DMS114 treated with DMSO at 0.1 percent for 48 hours (cell line): Measurements from ENCODE around the gene EPN2.

Source experiments
- DNase-seq: peaks from one replicate; lab custom pipeline; 2025; ENCODE audit not compliant: unreplicated experiment; lab: John Stamatoyannopoulos, UW

EPN2 gene

DNA sequence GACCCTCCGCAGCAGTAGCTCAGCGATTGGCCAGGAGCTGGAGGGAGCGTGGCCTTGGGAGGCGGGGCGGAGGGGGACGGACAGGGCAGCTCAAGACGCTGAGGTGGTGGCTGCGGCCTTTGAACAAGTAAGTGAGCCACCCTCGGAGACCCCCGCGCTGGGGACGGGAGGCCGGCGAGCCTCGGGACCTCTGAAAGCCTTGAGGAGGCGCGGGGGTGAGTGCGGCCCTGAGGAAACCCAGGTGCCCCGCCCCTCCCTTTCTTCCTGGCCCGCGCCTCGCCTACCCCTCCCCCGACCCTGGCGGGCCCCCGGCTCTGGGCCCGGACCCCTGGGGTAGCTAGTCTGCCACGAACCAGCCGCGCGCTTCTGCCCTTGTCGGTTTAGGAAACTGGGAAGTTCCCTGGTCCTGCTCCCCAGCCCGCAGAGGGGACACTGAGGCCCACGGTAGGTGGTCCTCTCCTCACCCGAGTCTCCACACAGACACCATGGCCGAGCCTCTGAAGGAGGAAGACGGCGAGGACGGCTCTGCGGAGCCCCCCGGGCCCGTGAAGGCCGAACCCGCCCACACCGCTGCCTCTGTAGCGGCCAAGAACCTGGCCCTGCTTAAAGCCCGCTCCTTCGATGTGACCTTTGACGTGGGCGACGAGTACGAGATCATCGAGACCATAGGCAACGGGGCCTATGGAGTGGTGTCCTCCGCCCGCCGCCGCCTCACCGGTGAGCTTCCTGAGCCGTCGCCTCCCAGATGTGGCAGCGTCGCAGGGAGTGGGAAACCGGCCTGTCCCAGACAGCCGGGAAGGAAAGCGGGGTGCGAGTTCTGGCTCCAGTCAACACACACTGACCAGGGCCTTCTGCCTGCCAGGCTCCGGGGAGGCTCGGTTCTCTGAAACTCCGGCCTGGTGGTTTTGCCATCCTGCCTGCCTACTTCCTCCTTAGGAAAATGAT lies 141.5 kb downstream of the EPN2 start, which contains the start of gene MAPK7:
Gene MAPK7, plus strand, starts transcription at position 83 of the 945 bp plus-strand sequence. Its CDS starts 403 bp downstream, at position 486.
- DNase-seq = no peak

DNA sequence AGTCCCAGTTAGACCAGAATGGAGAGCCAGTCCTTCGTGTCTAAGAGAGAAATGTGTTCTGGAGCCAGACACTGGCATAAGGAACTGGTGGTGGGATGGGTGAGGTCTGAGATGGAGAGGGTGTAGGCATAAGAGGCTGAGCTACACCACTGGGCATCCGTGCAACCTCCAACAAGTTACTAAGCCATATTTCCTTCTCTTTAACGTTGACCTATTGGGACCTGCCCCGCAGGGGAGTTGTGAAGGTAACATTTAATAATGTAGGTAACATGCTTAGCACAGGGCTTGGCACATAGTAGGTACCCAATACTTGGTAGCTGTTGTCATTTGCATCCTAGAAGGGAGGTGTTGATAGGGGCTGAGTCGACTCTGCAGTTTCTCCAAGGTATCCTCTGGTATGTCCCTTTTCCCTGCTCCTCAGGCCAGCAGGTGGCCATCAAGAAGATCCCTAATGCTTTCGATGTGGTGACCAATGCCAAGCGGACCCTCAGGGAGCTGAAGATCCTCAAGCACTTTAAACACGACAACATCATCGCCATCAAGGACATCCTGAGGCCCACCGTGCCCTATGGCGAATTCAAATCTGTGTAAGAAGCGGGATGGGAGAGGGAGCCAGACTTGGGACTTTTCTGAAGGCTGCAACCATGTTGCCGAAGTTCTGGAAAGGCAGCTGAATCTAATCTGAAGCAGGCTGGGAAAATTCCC lies 142.3 kb downstream of the EPN2 start:
- no peak for DNase-seq

DNA sequence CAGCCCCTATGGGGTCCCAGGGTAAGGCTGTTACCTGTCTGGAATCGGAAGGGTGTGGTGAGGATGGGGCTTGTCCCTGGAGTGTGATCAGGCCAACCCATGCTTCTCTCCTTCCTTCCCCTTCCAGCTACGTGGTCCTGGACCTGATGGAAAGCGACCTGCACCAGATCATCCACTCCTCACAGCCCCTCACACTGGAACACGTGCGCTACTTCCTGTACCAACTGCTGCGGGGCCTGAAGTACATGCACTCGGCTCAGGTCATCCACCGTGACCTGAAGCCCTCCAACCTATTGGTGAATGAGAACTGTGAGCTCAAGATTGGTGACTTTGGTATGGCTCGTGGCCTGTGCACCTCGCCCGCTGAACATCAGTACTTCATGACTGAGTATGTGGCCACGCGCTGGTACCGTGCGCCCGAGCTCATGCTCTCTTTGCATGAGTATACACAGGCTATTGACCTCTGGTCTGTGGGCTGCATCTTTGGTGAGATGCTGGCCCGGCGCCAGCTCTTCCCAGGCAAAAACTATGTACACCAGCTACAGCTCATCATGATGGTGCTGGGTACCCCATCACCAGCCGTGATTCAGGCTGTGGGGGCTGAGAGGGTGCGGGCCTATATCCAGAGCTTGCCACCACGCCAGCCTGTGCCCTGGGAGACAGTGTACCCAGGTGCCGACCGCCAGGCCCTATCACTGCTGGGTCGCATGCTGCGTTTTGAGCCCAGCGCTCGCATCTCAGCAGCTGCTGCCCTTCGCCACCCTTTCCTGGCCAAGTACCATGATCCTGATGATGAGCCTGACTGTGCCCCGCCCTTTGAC lies 143.5 kb downstream of the EPN2 start:
- DNase-seq = no peak

DNA sequence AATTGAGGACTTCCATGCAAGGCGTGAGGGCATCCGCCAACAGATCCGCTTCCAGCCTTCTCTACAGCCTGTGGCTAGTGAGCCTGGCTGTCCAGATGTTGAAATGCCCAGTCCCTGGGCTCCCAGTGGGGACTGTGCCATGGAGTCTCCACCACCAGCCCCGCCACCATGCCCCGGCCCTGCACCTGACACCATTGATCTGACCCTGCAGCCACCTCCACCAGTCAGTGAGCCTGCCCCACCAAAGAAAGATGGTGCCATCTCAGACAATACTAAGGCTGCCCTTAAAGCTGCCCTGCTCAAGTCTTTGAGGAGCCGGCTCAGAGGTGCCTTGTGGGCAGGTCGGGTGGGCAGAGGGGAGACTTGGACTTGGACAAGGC lies 144.2 kb downstream of the EPN2 start:
- no peak for DNase-seq

DNA sequence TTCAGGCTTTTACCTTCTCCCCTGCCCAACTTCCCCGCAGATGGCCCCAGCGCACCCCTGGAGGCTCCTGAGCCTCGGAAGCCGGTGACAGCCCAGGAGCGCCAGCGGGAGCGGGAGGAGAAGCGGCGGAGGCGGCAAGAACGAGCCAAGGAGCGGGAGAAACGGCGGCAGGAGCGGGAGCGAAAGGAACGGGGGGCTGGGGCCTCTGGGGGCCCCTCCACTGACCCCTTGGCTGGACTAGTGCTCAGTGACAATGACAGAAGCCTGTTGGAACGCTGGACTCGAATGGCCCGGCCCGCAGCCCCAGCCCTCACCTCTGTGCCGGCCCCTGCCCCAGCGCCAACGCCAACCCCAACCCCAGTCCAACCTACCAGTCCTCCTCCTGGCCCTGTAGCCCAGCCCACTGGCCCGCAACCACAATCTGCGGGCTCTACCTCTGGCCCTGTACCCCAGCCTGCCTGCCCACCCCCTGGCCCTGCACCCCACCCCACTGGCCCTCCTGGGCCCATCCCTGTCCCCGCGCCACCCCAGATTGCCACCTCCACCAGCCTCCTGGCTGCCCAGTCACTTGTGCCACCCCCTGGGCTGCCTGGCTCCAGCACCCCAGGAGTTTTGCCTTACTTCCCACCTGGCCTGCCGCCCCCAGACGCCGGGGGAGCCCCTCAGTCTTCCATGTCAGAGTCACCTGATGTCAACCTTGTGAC lies 144.7 kb downstream of the EPN2 start:
- DNase-seq = no peak

DNA sequence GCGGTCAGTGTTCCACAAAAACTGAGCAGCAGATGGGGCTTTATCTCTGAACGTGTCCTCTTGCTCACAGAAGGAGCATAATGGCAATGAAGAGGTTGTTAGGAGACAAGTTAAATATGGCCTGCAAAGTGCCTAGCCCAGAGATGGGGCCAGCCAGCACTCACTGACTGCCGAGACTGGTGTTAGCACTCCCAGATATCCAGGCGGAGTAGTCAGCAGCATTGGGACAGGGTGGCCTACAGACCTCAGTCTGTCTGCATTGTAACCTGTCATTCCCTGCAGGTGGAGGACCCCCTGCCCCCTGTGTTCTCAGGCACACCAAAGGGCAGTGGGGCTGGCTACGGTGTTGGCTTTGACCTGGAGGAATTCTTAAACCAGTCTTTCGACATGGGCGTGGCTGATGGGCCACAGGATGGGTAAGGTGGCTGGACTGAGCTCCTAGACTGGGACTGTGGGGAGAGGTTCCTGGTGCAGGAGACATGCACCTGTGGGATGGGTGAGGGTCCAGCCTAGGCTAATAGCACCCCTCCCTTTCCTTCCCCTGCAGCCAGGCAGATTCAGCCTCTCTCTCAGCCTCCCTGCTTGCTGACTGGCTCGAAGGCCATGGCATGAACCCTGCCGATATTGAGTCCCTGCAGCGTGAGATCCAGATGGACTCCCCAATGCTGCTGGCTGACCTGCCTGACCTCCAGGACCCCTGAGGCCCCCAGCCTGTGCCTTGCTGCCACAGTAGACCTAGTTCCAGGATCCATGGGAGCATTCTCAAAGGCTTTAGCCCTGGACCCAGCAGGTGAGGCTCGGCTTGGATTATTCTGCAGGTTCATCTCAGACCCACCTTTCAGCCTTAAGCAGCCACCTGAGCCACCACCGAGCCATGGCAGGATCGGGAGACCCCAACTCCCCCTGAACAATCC lies 145.6 kb downstream of the EPN2 start:
- DNase-seq = no peak

DNA sequence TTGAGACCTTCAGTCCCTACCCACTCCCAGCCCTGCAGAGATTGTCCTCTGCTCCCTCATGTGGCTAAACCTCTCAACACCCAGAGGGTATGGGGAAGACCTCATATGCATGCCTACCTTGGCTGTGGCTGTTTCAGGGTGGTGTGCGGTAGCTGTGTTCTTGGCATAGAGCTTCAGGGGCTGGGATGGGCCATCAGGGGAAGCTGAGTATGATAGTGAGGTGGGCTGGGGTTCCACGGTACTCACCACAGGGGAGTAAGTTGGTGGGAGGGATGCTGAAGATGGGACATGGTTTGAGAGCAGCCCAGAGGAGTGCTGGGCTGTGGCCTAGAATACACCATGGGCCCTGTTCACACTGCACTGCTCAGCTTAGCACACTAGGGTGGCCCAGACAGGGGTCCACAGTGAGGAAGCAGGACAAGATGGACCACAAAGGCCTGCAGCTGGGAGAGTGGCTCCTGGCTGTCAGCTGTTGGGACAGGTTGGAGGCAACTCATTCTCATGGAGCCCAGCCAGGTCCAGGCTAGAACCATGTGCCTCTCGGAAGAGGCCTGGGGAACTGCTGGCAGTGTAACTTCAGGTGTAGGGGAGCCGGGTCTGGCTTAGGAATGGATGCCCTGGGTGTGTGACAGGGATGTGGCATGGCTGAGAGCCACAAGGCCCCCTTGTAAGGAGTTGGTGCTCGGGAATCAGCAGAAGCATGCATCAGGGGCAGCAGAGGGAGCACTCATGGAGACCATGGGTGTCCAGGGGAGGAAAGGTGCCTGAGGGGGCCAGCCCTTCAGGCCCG lies 146.7 kb downstream of the EPN2 start:
- DNase-seq = no peak

DNA sequence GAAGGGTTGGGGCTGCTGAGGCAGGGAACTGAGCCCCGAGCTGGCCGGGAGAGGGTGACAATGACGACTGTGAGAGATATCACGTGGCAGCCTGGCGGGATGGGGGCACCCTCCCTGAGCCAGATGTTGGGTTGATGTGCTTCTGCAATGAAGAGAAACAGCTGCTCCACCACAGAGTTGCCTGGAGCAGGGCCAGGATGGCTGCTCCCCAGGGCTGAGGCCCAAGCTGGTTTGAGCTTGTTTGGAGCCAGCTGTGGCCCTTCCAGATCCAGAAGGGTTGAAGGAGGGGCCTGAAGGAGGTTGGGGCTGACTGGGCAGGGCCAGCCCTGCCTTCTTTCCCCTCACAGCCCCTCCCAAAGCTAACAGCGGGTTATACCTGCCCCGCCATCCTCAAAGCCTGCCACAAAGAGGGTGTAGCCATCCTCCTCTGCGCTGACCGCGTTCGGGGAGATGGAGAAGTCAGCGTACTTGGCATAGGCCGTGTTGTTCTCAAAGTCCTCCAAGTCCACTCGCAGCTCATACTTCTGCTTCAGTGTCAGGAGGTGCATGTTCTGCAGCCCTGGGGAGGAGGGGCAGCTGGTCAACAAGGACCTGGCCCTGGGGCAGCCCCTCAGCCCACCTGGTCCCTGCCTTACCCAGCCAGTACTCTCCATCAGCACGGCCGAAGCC lies 147.7 kb downstream of the EPN2 start:
- DNase-seq = no peak

DNA sequence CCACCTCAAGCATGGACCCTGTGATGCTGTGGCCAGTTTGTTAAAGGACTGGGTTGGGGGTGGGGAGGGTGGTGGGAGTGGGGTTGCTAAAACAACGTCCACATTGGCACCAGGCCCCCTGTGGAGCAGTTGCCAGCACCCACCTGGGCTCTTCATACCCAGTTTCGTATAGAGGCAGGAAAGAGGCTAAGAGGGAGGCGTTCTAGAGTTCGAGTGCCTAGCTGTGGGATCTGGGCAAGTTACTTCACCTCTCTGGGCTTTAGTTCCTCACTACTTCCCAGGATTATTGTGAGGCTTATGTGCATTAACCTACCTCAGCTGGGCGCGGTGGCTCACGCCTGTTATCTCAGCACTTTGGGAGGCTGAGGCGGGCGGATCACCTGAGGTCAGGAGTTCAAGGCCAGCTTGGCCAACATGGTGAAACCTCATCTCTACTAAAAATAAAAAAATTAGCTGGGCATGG lies 148.4 kb downstream of the EPN2 start:
- no peak for DNase-seq
